ENCODE measurements around the gene NEU1. TPM values are rescaled to one million over a fixed set of nuclear protein-coding genes. Genes with fewer than 3 reads are reported as not detected.
"Not testable (repeated sequence)": the region's sequence is repeated elsewhere in the genome, so short reads cannot be mapped to it uniquely, and the experiment has no call there.

Gene NEU1
- total RNA-seq, 1 donor = 70.8 TPM

GRCh38 chr6:31814677-31815024, 48.0 kb downstream of the NEU1 start:
- peak; percentile 99 for DNase-seq (ENCODE audit: low read depth)
- TF ChIP-seq, protein P1, sequence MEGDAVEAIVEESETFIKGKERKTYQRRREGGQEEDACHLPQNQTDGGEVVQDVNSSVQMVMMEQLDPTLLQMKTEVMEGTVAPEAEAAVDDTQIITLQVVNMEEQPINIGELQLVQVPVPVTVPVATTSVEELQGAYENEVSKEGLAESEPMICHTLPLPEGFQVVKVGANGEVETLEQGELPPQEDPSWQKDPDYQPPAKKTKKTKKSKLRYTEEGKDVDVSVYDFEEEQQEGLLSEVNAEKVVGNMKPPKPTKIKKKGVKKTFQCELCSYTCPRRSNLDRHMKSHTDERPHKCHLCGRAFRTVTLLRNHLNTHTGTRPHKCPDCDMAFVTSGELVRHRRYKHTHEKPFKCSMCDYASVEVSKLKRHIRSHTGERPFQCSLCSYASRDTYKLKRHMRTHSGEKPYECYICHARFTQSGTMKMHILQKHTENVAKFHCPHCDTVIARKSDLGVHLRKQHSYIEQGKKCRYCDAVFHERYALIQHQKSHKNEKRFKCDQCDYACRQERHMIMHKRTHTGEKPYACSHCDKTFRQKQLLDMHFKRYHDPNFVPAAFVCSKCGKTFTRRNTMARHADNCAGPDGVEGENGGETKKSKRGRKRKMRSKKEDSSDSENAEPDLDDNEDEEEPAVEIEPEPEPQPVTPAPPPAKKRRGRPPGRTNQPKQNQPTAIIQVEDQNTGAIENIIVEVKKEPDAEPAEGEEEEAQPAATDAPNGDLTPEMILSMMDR (IDR thresholded peaks at IDR 0.05; ENCODE audit: insufficient read depth, low read depth, low read length) = no peak
- peak overlapping the region; percentile 76 for H3K4me3 ChIP-seq (ENCODE audit: low read depth, low read length)

DNA sequence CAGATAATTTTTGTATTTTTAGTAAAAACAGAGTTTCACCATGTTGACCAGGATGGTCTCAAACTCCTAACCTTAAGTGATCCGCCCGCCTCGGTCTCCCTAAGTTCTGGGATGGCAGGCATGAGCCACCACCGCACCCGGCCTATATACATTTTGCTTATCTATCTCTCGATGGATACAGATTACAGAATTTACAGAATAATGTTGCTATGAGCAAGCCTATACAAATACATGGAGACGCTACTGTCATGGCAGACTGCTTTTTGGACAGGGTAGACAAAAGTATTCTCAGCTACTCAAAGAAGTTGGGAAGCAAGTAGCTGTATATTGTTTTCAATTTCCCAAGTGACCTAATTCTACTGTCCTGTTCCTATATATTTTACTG, 49.2 kb downstream of the NEU1 start:
- DNase-seq (ENCODE audit: low read depth) = no peak
- TF ChIP-seq, protein P1 (IDR thresholded peaks at IDR 0.05; ENCODE audit: insufficient read depth, low read depth, low read length) = no peak
- H3K4me3 ChIP-seq (ENCODE audit: low read depth, low read length) = peak overlapping the region; percentile 21

DNA sequence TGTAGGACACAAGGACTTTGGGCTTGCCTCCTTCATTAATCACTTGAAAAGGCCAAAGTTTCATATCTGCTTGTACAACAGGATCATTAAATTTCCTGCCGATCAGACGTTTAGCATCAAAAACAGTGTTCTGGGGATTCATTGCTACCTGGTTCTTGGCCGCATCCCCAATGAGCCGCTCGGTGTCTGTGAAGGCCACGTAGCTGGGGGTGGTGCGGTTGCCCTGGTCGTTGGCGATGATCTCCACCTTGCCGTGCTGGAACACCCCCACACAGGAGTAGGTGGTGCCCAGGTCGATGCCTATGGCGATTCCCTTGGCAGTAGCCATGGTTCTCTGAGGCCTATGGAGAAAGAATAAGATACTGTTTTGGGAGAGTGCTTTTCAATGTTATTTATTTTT, 51.0 kb downstream of the NEU1 start:
- no peak for DNase-seq (ENCODE audit: low read depth)
- TF ChIP-seq, protein P1 (IDR thresholded peaks at IDR 0.05; ENCODE audit: insufficient read depth, low read depth, low read length) = no peak
- no peak overlapping the region for H3K4me3 ChIP-seq (ENCODE audit: low read depth, low read length)

DNA sequence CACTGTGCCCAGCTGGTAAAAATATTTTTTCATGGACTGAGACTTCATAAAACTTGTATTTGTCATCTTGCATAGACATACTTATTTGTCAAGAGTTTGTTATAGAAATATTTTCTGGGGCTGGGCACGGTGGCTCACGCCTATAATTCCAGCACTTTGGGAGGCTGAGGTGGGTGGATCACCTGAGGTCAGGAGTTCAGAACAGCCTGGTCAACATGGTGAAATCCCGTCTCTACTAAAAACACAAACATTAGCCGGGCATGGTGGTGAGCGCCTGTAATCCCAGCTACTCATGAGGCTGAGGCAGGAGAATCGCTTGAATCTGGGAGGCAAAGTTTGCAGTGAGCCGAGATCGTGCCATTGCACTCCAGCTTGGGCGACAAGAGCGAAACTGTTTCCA, 54.0 kb downstream of the NEU1 start:
- not testable (repeated sequence) for DNase-seq (ENCODE audit: low read depth); H3K4me3 ChIP-seq (ENCODE audit: low read depth, low read length)

Small RNA genes lying within 50 kb of the gene (small RNA-seq; reads per million reads assigned to genes)
- 25.9 reads per million, percentile 94 among the genes with 10 or more reads in this experiment for gene SNORD48
- not detected for gene SNORD52

Other genes starting within 250 kb of the NEU1 start
- gene AIF1, start 247.6 kb downstream of the NEU1 start, total RNA-seq = not detected in 2 replicates
- 75.4 and 84.2 TPM in 2 replicates for gene PRRC2A, start 242.1 kb downstream of the NEU1 start, total RNA-seq
- 123 and 166 TPM in 2 replicates for gene BAG6, start 210.2 kb downstream of the NEU1 start, total RNA-seq
- 0.43 and 0.97 TPM in 2 replicates for gene APOM, start 206.9 kb downstream of the NEU1 start, total RNA-seq
- gene C6orf47, start 202.0 kb downstream of the NEU1 start, total RNA-seq = 20.7 and 21.9 TPM in 2 replicates
- gene GPANK1, start 197.8 kb downstream of the NEU1 start, total RNA-seq = 16.1 and 20.7 TPM in 2 replicates
- 136 and 144 TPM in 2 replicates for gene CSNK2B, start 196.7 kb downstream of the NEU1 start, total RNA-seq
- gene LY6G5B, start 192.8 kb downstream of the NEU1 start, total RNA-seq = 3.2 and 3.9 TPM in 2 replicates
- gene LY6G5C, start 181.8 kb downstream of the NEU1 start, total RNA-seq = 0.43 and 0.64 TPM in 2 replicates
- gene ABHD16A, start 159.5 kb downstream of the NEU1 start, total RNA-seq = 43.2 and 76.0 TPM in 2 replicates
- not detected in 2 replicates for gene LY6G6F, start 156.0 kb downstream of the NEU1 start, total RNA-seq
- gene LY6G6D, start 147.5 kb downstream of the NEU1 start, total RNA-seq = not detected in 2 replicates
- gene LY6G6C, start 141.1 kb downstream of the NEU1 start, total RNA-seq = not detected in 2 replicates
- gene MPIG6B, start 139.4 kb downstream of the NEU1 start, total RNA-seq = not detected in 2 replicates
- 60.5 and 68.0 TPM in 2 replicates for gene DDAH2, start 133.5 kb downstream of the NEU1 start, total RNA-seq
- gene CLIC1, start 126.3 kb downstream of the NEU1 start, total RNA-seq = 586 and 701 TPM in 2 replicates
- 9.5 and 13.9 TPM in 2 replicates for gene MSH5, start 122.8 kb downstream of the NEU1 start, total RNA-seq
- 0.43 and 1.3 TPM in 2 replicates for gene SAPCD1, start 100.2 kb downstream of the NEU1 start, total RNA-seq
- gene VWA7, start 85.5 kb downstream of the NEU1 start, total RNA-seq = under 0.01 TPM in 2 replicates
- gene VARS1, start 67.1 kb downstream of the NEU1 start, total RNA-seq = 60.0 and 73.1 TPM in 2 replicates
- 21.6 and 23.7 TPM in 2 replicates for gene LSM2, start 55.9 kb downstream of the NEU1 start, total RNA-seq
- 0.86 and 0.97 TPM in 2 replicates for gene HSPA1L, start 47.5 kb downstream of the NEU1 start, total RNA-seq
- gene HSPA1A, start 47.3 kb downstream of the NEU1 start, total RNA-seq = 77.0 and 132 TPM in 2 replicates
- 84.4 and 148 TPM in 2 replicates for gene HSPA1B, start 35.1 kb downstream of the NEU1 start, total RNA-seq
- not detected in 2 replicates for gene SLC44A4, start 16.2 kb upstream of the NEU1 start, total RNA-seq
- 38.0 and 42.7 TPM in 2 replicates for gene EHMT2, start 34.9 kb upstream of the NEU1 start, total RNA-seq
- 1.9 and 3.0 TPM in 2 replicates for gene ZBTB12, start 39.3 kb upstream of the NEU1 start, total RNA-seq
- gene C2, start 64.9 kb upstream of the NEU1 start, total RNA-seq = 1.3 and 2.3 TPM in 2 replicates
- 3.5 and 12.1 TPM in 2 replicates for gene CFB, start 83.3 kb upstream of the NEU1 start, total RNA-seq
- gene NELFE, start 96.2 kb upstream of the NEU1 start, total RNA-seq = 106 and 120 TPM in 2 replicates
- 52.2 and 58.9 TPM in 2 replicates for gene SKIC2, start 96.4 kb upstream of the NEU1 start, total RNA-seq
- gene DXO, start 109.3 kb upstream of the NEU1 start, total RNA-seq = 14.2 and 21.9 TPM in 2 replicates
- gene C4A, start 119.2 kb upstream of the NEU1 start, total RNA-seq = 6.0 and 13.9 TPM in 2 replicates
- gene C4B, start 152.0 kb upstream of the NEU1 start, total RNA-seq = 6.8 and 9.9 TPM in 2 replicates
- under 0.01 TPM in 2 replicates for gene CYP21A2, start 175.6 kb upstream of the NEU1 start, total RNA-seq
- 4.8 and 17.7 TPM in 2 replicates for gene TNXB, start 246.5 kb upstream of the NEU1 start, total RNA-seq